Right atrium auricular region (tissue), 2 donors: Measurements from ENCODE around the gene PHOX2A. TPM values are rescaled to one million over a fixed set of nuclear protein-coding genes. Genes with fewer than 3 reads are reported as not detected.
"Not testable (repeated sequence)": the region's sequence is repeated elsewhere in the genome, so short reads cannot be mapped to it uniquely, and the experiment has no call there.

Experiments used
- DNase-seq: peaks from one replicate; pipeline ENCODE4 v3.0.0-alpha.2; 2019; ENCODE audit warnings: low spot score
- H3K27ac ChIP-seq, 2 donors: fragments of 200-600 bp; sonication (generic); 1 replicate in 1 of 2; 2 replicates in 1 of 2; pipeline ENCODE4 v1.5.1; 2016 to 2019
- H3K27me3 ChIP-seq, 2 donors: fragments of 200-600 bp; sonication (generic); one replicate each; pipeline versions ENCODE4 v1.5.1 to v1.6.0; 2017 to 2019
- H3K36me3 ChIP-seq: fragments of 200-600 bp; sonication (generic); one replicate; pipeline ENCODE4 v1.5.1; 2016
- H3K4me1 ChIP-seq, 2 donors: fragments of 200-600 bp; sonication (generic); one replicate each; pipeline versions ENCODE4 v1.5.1 to v1.6.0; 2017 to 2019
- H3K4me3 ChIP-seq, 2 donors: fragments of 200-600 bp; sonication (generic); 1 replicate in 1 of 2; 2 replicates in 1 of 2; pipeline ENCODE4 v1.5.1; 2017 to 2019; ENCODE audit warnings: mild to moderate bottlenecking in 1 of 2, moderate library complexity in 1 of 2
- H3K9me3 ChIP-seq, 2 donors: fragments of 200-600 bp; sonication (generic); one replicate each; pipeline ENCODE4 v1.5.1; 2019
- CTCF ChIP-seq, 2 donors: fragments of 200-600 bp; sonication (generic); IDR thresholded peaks; one replicate each; pipeline ENCODE4 v1.5.1; 2019; ENCODE audit warnings: antibody characterized with exemption in 2 of 2
- total RNA-seq, 2 donors: library from RNA; depleted of rRNA; stranded (reverse); fragments of >200 nt; gene quantifications; one replicate each; pipeline ENCODE4 v1.1.0, GENCODE V29; 2016

The PHOX2A gene
- total RNA-seq, 2 donors from 2014 or later, result not detected

GRCh38 chr11:72209101-72209500 lies 34.9 kb downstream of the PHOX2A start:
- peaks cover 0 to 16% of the 10 kb centered on the region in 2 donors for H3K9me3 ChIP-seq
- peak; percentile 53 for DNase-seq
- TF ChIP-seq CTCF (IDR thresholded peaks at IDR 0.05), result no peak
- no peaks in the 10 kb centered on the region for H3K36me3 ChIP-seq
- no peak overlapping the region for H3K27ac ChIP-seq
- no peaks in the 10 kb centered on the region for H3K4me1 ChIP-seq
- no peak overlapping the region for H3K4me3 ChIP-seq
- no peaks in the 10 kb centered on the region for H3K27me3 ChIP-seq

- peaks cover 0 to 16% of the 10 kb centered on the region in 2 donors for H3K9me3 ChIP-seq
- peak; percentile 40 for DNase-seq
- no peak overlapping the region for H3K4me3 ChIP-seq
- no peak overlapping the region for H3K27ac ChIP-seq
- H3K27me3 ChIP-seq, result no peaks in the 10 kb centered on the region
- H3K4me1 ChIP-seq, result no peaks in the 10 kb centered on the region
- no peaks in the 10 kb centered on the region for H3K36me3 ChIP-seq
- TF ChIP-seq CTCF (IDR thresholded peaks at IDR 0.05), result no peak
Observed at GRCh38 chr11:72208281-72208680, 35.7 kb downstream of the PHOX2A start.

GRCh38 chr11:72206794-72207193 lies 37.2 kb downstream of the PHOX2A start:
- H3K27ac ChIP-seq, H3K27me3 ChIP-seq, H3K36me3 ChIP-seq, H3K4me1 ChIP-seq, H3K4me3 ChIP-seq: not testable (repeated sequence)
- DNase-seq, result peak; percentile 21
- peaks cover 0 to 16% of the 10 kb centered on the region in 2 donors for H3K9me3 ChIP-seq

GRCh38 chr11:72204886-72205285 lies 39.1 kb downstream of the PHOX2A start:
- DNase-seq, result no peak
- Histone ChIP-seq H3K27me3 (no peaks in the 10 kb centered on the region), H3K4me1 (no peaks in the 10 kb centered on the region), H3K27ac (no peak overlapping the region), H3K4me3 (no peak overlapping the region), H3K36me3 (no peaks in the 10 kb centered on the region), H3K9me3 (peaks cover 0 to 10% of the 10 kb centered on the region in 2 donors)
- TF ChIP-seq CTCF (IDR thresholded peaks at IDR 0.05), result no peak

GRCh38 chr11:72203163-72203562 lies 40.8 kb downstream of the PHOX2A start:
- no peaks in the 10 kb centered on the region for H3K4me1 ChIP-seq
- H3K9me3 ChIP-seq, result no peaks in the 10 kb centered on the region
- no peaks in the 10 kb centered on the region for H3K27me3 ChIP-seq
- no peak overlapping the region for H3K4me3 ChIP-seq
- TF ChIP-seq CTCF (IDR thresholded peaks at IDR 0.05), result no peak
- no peak overlapping the region for H3K27ac ChIP-seq
- DNase-seq, result no peak
- no peaks in the 10 kb centered on the region for H3K36me3 ChIP-seq

GRCh38 chr11:72202571-72202970 lies 41.4 kb downstream of the PHOX2A start:
- no peak for TF ChIP-seq CTCF (IDR thresholded peaks at IDR 0.05)
- Histone ChIP-seq H3K27ac (no peak overlapping the region), H3K36me3 (no peaks in the 10 kb centered on the region), H3K4me3 (no peak overlapping the region), H3K9me3 (no peaks in the 10 kb centered on the region), H3K27me3 (no peaks in the 10 kb centered on the region), H3K4me1 (no peaks in the 10 kb centered on the region)
- no peak for DNase-seq

GRCh38 chr11:72201445-72201844 lies 42.5 kb downstream of the PHOX2A start:
- not testable (repeated sequence) for H3K36me3 ChIP-seq, H3K9me3 ChIP-seq, H3K27ac ChIP-seq, H3K27me3 ChIP-seq, H3K4me1 ChIP-seq, DNase-seq, H3K4me3 ChIP-seq
